ENCODE data around the gene ENO2. TPM values are rescaled to one million over a fixed set of nuclear protein-coding genes. Genes with fewer than 3 reads are reported as not detected.

Gene ENO2
- total RNA-seq, 1 donor from 2014 or later, result 5.3 TPM

DNA sequence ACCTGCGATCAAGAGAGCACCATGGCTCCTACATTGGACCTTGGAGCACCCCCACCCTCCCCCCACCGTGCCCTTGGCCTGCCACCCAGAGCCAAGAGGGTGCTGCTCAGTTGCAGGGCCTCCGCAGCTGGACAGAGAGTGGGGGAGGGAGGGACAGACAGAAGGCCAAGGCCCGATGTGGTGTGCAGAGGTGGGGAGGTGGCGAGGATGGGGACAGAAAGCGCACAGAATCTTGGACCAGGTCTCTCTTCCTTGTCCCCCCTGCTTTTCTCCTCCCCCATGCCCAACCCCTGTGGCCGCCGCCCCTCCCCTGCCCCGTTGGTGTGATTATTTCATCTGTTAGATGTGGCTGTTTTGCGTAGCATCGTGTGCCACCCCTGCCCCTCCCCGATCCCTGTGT lies 27.4 kb downstream of the ENO2 start:
- Mint-ChIP-seq H3K4me1 (ENCODE audit: unreplicated experiment) (peaks cover 41% of the 10 kb centered on the region), H3K27me3 (ENCODE audit: unreplicated experiment) (peaks cover 37% of the 10 kb centered on the region), H3K4me3 (ENCODE audit: unreplicated experiment) (no peak overlapping the region), H3K9me3 (ENCODE audit: unreplicated experiment) (no peaks in the 10 kb centered on the region), H3K27ac (ENCODE audit: unreplicated experiment) (no peak overlapping the region), H3K36me3 (ENCODE audit: low read depth, unreplicated experiment) (peaks cover 19% of the 10 kb centered on the region)
- no peak for DNase-seq (ENCODE audit: low spot score)
- TF ChIP-seq, protein P1, sequence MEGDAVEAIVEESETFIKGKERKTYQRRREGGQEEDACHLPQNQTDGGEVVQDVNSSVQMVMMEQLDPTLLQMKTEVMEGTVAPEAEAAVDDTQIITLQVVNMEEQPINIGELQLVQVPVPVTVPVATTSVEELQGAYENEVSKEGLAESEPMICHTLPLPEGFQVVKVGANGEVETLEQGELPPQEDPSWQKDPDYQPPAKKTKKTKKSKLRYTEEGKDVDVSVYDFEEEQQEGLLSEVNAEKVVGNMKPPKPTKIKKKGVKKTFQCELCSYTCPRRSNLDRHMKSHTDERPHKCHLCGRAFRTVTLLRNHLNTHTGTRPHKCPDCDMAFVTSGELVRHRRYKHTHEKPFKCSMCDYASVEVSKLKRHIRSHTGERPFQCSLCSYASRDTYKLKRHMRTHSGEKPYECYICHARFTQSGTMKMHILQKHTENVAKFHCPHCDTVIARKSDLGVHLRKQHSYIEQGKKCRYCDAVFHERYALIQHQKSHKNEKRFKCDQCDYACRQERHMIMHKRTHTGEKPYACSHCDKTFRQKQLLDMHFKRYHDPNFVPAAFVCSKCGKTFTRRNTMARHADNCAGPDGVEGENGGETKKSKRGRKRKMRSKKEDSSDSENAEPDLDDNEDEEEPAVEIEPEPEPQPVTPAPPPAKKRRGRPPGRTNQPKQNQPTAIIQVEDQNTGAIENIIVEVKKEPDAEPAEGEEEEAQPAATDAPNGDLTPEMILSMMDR (IDR thresholded peaks at IDR 0.05; ENCODE audit: unreplicated experiment), result no peak

DNA sequence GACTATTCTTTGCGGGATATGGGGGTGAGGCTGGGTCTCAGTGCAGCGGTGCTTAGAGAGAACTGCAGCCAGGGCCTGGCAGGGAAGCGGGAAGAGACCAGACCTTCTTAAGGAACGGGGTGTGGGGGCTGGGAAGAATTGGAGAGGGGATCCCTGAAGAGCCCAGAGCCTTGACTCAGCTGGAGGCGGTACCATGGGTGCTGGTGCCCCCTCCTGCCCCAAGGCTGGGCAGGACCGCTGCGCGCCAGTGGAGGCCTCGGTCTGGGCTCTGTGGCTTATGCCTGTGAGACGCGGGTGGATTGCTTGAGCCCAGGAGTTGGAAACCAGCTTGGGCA lies 27.9 kb downstream of the ENO2 start:
- no peaks in the 10 kb centered on the region for H3K9me3 Mint-ChIP-seq (ENCODE audit: unreplicated experiment)
- TF ChIP-seq, protein P1 (IDR thresholded peaks at IDR 0.05; ENCODE audit: unreplicated experiment), result no peak
- peaks cover 39% of the 10 kb centered on the region for H3K27me3 Mint-ChIP-seq (ENCODE audit: unreplicated experiment)
- peaks cover 43% of the 10 kb centered on the region for H3K4me1 Mint-ChIP-seq (ENCODE audit: unreplicated experiment)
- H3K36me3 Mint-ChIP-seq (ENCODE audit: low read depth, unreplicated experiment), result peaks cover 19% of the 10 kb centered on the region
- H3K4me3 Mint-ChIP-seq (ENCODE audit: unreplicated experiment), result peak overlapping the region; percentile 87
- peak overlapping the region; percentile 97 for H3K27ac Mint-ChIP-seq (ENCODE audit: unreplicated experiment)
- no peak for DNase-seq (ENCODE audit: low spot score)

DNA sequence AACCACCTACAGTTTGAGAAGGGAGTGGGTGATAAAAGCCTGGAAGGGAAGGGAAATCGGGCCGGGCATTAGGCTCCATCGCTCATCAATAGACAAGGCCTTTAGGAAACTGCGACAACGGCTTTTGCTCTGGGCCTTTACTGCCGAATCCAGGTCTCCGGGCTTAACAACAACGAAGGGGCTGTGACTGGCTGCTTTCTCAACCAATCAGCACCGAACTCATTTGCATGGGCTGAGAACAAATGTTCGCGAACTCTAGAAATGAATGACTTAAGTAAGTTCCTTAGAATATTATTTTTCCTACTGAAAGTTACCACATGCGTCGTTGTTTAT lies 29.0 kb downstream of the ENO2 start:
- TF ChIP-seq, protein P1 (IDR thresholded peaks at IDR 0.05; ENCODE audit: unreplicated experiment), result no peak

DNA sequence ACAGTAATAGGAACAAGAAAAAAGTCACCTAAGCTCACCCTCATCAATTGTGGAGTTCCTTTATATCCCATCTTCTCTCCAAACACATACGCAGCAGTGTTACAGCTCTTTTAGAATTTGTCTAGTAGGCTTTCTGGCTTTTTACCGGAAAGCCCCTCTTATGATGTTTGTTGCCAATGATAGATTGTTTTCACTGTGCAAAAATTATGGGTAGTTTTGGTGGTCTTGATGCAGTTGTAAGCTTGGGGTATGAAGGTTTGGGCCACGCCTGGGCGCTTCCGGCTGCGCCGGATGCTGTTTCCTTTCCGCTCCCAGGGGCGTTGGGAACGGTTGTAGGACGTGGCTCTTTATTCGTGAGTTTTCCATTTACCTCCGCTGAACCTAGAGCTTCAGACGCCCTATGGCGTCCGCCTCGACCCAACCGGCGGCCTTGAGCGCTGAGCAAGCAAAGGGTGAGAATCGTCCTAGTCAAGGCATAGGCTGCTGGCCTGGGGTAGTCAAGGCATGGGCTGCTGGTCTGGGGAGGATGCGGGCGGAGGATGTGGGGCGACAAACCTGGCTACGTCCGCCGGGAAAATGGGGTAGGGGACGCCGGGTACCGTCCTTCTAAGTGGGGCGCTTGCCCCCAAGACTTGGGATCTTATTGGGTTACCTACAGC lies 29.5 kb downstream of the ENO2 start, which contains the start of the genes C12orf57 and RNU7-1:
Gene C12orf57, plus strand, starts transcription at position 301 of the 659 bp plus-strand sequence. Its CDS starts 100 bp downstream, at position 401.
Gene RNU7-1, plus strand, starts transcription at position 95 of the 659 bp plus-strand sequence.
- Mint-ChIP-seq H3K4me3 (ENCODE audit: unreplicated experiment) (peak within 1 kb of the TSS; percentile 96), H3K27ac (ENCODE audit: unreplicated experiment) (peak within 1 kb of the TSS; percentile 97), H3K9me3 (ENCODE audit: unreplicated experiment) (no peaks in the 10 kb centered on the region), H3K4me1 (ENCODE audit: unreplicated experiment) (peaks cover 43% of the 10 kb centered on the region), H3K36me3 (ENCODE audit: low read depth, unreplicated experiment) (peaks cover 23% of the 10 kb centered on the region), H3K27me3 (ENCODE audit: unreplicated experiment) (peaks cover 42% of the 10 kb centered on the region)
- DNase-seq (ENCODE audit: low spot score), result peak; percentile 67
- TF ChIP-seq, protein P1 (IDR thresholded peaks at IDR 0.05; ENCODE audit: unreplicated experiment), result no peak

More for the DNA sequence above, 29.0 kb downstream of the ENO2 start:
- Mint-ChIP-seq H3K27me3 (ENCODE audit: unreplicated experiment) (peaks cover 42% of the 10 kb centered on the region), H3K4me3 (ENCODE audit: unreplicated experiment) (peak overlapping the region; percentile 96), H3K9me3 (ENCODE audit: unreplicated experiment) (no peaks in the 10 kb centered on the region), H3K4me1 (ENCODE audit: unreplicated experiment) (peaks cover 43% of the 10 kb centered on the region), H3K27ac (ENCODE audit: unreplicated experiment) (peak overlapping the region; percentile 97), H3K36me3 (ENCODE audit: low read depth, unreplicated experiment) (peaks cover 22% of the 10 kb centered on the region)
- DNase-seq (ENCODE audit: low spot score), result peak; percentile 63

DNA sequence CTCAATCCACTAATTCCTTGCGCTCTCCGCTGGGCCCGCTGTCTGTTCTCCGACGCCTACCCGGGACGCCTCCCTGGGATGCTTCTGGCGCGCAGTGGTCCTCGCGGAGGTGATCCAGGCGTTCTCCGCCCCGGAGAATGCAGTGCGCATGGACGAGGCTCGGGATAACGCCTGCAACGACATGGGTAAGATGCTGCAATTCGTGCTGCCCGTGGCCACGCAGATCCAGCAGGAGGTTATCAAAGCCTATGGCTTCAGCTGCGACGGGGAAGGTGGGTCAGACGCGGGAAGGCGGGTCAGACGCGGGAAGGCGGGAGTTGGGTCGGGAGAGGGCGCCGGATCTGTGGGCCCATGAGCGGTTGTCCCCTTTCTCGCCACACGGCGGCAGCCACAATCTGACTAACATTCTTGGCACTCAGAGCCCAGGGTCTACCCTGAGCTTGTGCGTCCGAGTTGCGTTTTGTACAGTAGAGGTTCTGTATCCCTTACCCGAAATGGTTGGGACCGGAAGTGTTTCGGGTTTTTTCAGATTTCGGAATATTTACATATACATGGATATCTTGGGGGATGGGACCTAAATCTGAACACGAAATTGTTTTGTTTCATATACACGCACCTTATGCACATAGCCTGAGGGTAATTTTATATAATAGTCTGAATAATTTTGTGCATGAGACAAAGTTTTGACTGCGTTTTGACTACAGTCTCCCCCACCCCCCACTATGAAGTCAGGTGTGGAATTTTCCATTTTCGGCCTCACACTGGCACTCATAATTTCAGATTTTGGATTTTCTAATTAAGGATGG lies 30.2 kb downstream of the ENO2 start:
- H3K27me3 Mint-ChIP-seq (ENCODE audit: unreplicated experiment), result peaks cover 36% of the 10 kb centered on the region
- H3K9me3 Mint-ChIP-seq (ENCODE audit: unreplicated experiment), result no peaks in the 10 kb centered on the region
- peak overlapping the region; percentile 96 for H3K4me3 Mint-ChIP-seq (ENCODE audit: unreplicated experiment)
- peak; percentile 91 for DNase-seq (ENCODE audit: low spot score)
- H3K27ac Mint-ChIP-seq (ENCODE audit: unreplicated experiment), result peak overlapping the region; percentile 97
- TF ChIP-seq, protein P1 (IDR thresholded peaks at IDR 0.05; ENCODE audit: unreplicated experiment), result peak; percentile 80
- H3K4me1 Mint-ChIP-seq (ENCODE audit: unreplicated experiment), result peaks cover 36% of the 10 kb centered on the region
- H3K36me3 Mint-ChIP-seq (ENCODE audit: low read depth, unreplicated experiment), result peaks cover 16% of the 10 kb centered on the region

Measured in endothelial cell (in vitro differentiated cells).